Measurements from ENCODE around the gene MRFAP1.
"Not testable (repeated sequence)": the region's sequence is repeated elsewhere in the genome, so short reads cannot be mapped to it uniquely, and the experiment has no call there.

MRFAP1 gene

GRCh38 chr4:6641164-6641970 is 882 bp downstream of the MRFAP1 start:
- DNase-seq: no peak

- no peak for DNase-seq
Measured at GRCh38 chr4:6641971-6642320, 1.5 kb downstream of the MRFAP1 start.

GRCh38 chr4:6643141-6643847 is 2.8 kb downstream of the MRFAP1 start:
- no peak for DNase-seq

GRCh38 chr4:6644792-6645530 is 4.5 kb downstream of the MRFAP1 start:
- no peak for DNase-seq

- no peak for DNase-seq
Measured at GRCh38 chr4:6647169-6647568, 6.7 kb downstream of the MRFAP1 start.

GRCh38 chr4:6647582-6648230 is 7.2 kb downstream of the MRFAP1 start:
- no peak for DNase-seq

GRCh38 chr4:6649216-6649615 is 8.7 kb downstream of the MRFAP1 start:
- no peak for DNase-seq

- not testable (repeated sequence) for DNase-seq
Measured at GRCh38 chr4:6654211-6654610, 13.7 kb downstream of the MRFAP1 start.

GRCh38 chr4:6655291-6655690 is 14.8 kb downstream of the MRFAP1 start:
- DNase-seq: not testable (repeated sequence)

- no peak for DNase-seq
Measured at GRCh38 chr4:6655924-6656323, 15.4 kb downstream of the MRFAP1 start.

GRCh38 chr4:6657242-6658208 is 17.0 kb downstream of the MRFAP1 start:
- DNase-seq: no peak

- DNase-seq: no peak
Measured at GRCh38 chr4:6658209-6658595, 17.7 kb downstream of the MRFAP1 start.

- no peak for DNase-seq
Measured at GRCh38 chr4:6658597-6659075, 18.2 kb downstream of the MRFAP1 start.

GRCh38 chr4:6659897-6660296 is 19.4 kb downstream of the MRFAP1 start:
- no peak for DNase-seq

GRCh38 chr4:6660430-6660829 is 19.9 kb downstream of the MRFAP1 start:
- DNase-seq: no peak

GRCh38 chr4:6662591-6662990 is 22.1 kb downstream of the MRFAP1 start:
- DNase-seq: no peak

GRCh38 chr4:6663596-6664393 is 23.3 kb downstream of the MRFAP1 start:
- DNase-seq: no peak

GRCh38 chr4:6665320-6665654 is 24.8 kb downstream of the MRFAP1 start:
- no peak for DNase-seq

GRCh38 chr4:6668391-6668790 is 27.9 kb downstream of the MRFAP1 start:
- DNase-seq: no peak

- no peak for DNase-seq
Measured at GRCh38 chr4:6671648-6672047, 31.2 kb downstream of the MRFAP1 start.

- no peak for DNase-seq
Measured at GRCh38 chr4:6672131-6672530, 31.6 kb downstream of the MRFAP1 start.
